PC-9 (cell line): ENCODE results near the gene UBTD1.

Experiments
- EZH2 ChIP-seq: fragments of 200-600 bp; sonication (generic); IDR thresholded peaks from 2 replicates; pipeline ENCODE4 v1.8.0; 2017; ENCODE audit warnings: antibody characterized with exemption, low read depth
- TF ChIP-seq, protein P1 (sequence below): fragments of 200-600 bp; sonication (generic); conservative IDR thresholded peaks from 2 replicates; pipeline ENCODE4 v1.6.1; 2017; ENCODE audit warnings: mixed run types, antibody characterized with exemption, mild to moderate bottlenecking, moderate library complexity

DNA sequence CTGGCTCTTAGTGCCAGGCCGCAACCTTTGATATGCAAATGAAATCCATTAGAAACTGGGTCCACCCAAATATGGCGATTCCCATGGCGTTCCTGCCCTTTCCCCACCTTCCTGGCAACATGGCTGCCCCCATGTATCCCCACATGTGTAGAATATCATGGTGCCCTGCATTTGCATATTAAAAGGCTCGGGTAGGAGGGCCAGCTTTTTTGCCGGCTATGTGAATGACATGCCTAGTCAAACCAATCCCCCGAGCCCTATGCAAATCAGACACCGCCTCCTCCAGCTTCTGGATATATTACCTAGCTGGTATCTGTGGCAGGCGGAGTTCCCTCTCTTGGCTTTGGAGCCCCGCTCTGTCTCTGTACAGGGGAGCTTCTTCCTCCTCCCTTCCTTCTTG is 18.8 kb upstream of the UBTD1 start:
- TF ChIP-seq, protein P1, sequence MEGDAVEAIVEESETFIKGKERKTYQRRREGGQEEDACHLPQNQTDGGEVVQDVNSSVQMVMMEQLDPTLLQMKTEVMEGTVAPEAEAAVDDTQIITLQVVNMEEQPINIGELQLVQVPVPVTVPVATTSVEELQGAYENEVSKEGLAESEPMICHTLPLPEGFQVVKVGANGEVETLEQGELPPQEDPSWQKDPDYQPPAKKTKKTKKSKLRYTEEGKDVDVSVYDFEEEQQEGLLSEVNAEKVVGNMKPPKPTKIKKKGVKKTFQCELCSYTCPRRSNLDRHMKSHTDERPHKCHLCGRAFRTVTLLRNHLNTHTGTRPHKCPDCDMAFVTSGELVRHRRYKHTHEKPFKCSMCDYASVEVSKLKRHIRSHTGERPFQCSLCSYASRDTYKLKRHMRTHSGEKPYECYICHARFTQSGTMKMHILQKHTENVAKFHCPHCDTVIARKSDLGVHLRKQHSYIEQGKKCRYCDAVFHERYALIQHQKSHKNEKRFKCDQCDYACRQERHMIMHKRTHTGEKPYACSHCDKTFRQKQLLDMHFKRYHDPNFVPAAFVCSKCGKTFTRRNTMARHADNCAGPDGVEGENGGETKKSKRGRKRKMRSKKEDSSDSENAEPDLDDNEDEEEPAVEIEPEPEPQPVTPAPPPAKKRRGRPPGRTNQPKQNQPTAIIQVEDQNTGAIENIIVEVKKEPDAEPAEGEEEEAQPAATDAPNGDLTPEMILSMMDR, result no peak
- TF ChIP-seq EZH2, result no peak
